ENCODE results near the gene CPA4. TPM values are rescaled to one million over a fixed set of nuclear protein-coding genes. Genes with fewer than 3 reads are reported as not detected.

CPA4 gene
- total RNA-seq, 1 donor from 2014 or later, result not detected

DNA sequence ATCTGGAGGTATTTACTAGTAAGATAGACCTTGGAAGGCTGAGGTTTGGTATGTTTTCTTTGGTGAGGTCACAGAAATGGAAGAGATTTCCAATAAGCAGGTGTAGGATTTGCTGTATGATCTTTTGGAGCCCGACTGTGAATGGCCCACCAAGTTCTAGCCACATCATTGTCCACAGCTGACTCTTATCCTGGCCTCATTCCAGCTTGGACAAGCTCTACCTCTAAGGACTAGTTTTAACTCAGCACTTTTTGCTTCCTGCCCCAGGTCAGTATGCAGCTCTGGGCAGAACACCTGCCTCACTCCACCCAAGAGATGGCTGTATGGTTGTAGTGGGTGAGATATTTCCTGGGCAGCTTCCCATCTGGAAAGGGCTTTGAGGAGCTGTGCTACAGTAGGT, 6.1 kb upstream of the CPA4 start:
- no peaks in the 10 kb centered on the region for H3K36me3 ChIP-seq
- no peaks in the 10 kb centered on the region for H3K9me3 ChIP-seq
- H3K27ac ChIP-seq, result no peak overlapping the region
- ATAC-seq (no peak), DNase-seq (no peak)
- no peak overlapping the region for H3K4me3 ChIP-seq
- TF ChIP-seq, protein P1, sequence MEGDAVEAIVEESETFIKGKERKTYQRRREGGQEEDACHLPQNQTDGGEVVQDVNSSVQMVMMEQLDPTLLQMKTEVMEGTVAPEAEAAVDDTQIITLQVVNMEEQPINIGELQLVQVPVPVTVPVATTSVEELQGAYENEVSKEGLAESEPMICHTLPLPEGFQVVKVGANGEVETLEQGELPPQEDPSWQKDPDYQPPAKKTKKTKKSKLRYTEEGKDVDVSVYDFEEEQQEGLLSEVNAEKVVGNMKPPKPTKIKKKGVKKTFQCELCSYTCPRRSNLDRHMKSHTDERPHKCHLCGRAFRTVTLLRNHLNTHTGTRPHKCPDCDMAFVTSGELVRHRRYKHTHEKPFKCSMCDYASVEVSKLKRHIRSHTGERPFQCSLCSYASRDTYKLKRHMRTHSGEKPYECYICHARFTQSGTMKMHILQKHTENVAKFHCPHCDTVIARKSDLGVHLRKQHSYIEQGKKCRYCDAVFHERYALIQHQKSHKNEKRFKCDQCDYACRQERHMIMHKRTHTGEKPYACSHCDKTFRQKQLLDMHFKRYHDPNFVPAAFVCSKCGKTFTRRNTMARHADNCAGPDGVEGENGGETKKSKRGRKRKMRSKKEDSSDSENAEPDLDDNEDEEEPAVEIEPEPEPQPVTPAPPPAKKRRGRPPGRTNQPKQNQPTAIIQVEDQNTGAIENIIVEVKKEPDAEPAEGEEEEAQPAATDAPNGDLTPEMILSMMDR (IDR thresholded peaks at IDR 0.05), result no peak
- H3K4me1 ChIP-seq, result no peaks in the 10 kb centered on the region
- H3K27me3 ChIP-seq, result no peaks in the 10 kb centered on the region
- intact Hi-C loops (cut with DNase I), result no loop called here

DNA sequence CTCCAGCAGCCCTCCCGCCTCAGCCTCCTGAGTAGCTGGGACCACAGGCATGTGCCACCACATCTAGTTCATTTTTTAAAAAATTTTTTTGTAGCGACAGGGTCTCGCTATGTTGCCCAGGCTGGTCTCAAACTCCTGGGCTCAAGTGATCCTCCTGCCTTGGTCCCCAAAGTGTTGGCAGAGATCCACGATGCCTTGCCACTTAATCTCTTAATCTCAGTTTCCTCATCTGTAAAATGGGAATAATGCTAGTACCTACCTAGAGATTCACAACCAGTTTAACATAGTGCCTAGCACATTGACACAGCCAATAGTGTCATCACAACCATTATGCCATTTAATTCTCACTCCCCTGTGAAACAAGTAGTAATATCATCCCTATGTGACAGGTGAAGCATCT, 4.8 kb upstream of the CPA4 start:
- Histone ChIP-seq H3K4me3 (no peak overlapping the region), H3K9me3 (no peaks in the 10 kb centered on the region), H3K27me3 (no peaks in the 10 kb centered on the region), H3K27ac (no peak overlapping the region), H3K36me3 (no peaks in the 10 kb centered on the region), H3K4me1 (no peaks in the 10 kb centered on the region)
- no peak for ATAC-seq
- intact Hi-C loops (cut with DNase I), result no loop called here
- TF ChIP-seq, protein P1 (IDR thresholded peaks at IDR 0.05), result no peak
- DNase-seq, result no peak

DNA sequence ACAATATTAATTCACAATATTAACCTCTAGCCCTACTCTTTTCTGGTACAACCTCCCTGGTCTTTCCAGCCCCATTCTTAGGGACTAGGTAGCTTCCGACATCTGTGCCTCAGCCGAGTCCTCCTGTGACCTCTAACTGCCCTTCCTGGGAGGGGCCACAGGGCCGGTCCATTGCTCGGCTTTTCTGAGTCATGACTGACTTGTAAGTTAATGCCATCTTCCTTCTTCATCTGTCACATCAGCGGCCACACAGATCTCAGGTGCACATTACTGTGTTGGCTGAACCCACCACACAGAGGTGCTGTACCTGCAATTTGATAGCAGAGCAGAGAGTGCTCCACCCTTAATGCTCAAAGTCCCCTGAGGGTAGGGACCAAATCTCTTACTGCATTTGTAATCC, 4.1 kb upstream of the CPA4 start:
- no peaks in the 10 kb centered on the region for H3K4me1 ChIP-seq
- no peak overlapping the region for H3K4me3 ChIP-seq
- no peaks in the 10 kb centered on the region for H3K9me3 ChIP-seq
- no peaks in the 10 kb centered on the region for H3K27me3 ChIP-seq
- intact Hi-C loops (cut with DNase I), result no loop called here
- DNase-seq (no peak), ATAC-seq (no peak)
- no peaks in the 10 kb centered on the region for H3K36me3 ChIP-seq
- TF ChIP-seq, protein P1 (IDR thresholded peaks at IDR 0.05), result no peak
- no peak overlapping the region for H3K27ac ChIP-seq

DNA sequence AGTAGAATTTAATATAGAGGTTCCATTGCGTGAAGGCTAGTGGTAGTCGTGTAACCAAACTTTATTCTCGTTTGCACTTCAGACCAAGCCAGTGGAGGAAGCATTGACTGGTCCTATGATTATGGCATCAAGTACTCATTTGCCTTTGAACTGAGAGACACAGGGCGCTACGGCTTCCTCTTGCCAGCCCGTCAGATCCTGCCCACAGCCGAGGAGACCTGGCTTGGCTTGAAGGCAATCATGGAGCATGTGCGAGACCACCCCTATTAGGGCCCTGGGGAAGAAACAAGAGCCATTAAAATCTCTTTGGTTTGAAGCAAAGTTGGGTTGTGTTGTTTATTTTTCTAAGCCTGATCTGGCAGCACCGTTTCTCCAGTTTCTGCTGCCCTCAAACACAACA, 3.5 kb upstream of the CPA4 start:
- no peaks in the 10 kb centered on the region for H3K4me1 ChIP-seq
- H3K4me3 ChIP-seq, result no peak overlapping the region
- no peaks in the 10 kb centered on the region for H3K9me3 ChIP-seq
- H3K27me3 ChIP-seq, result no peaks in the 10 kb centered on the region
- H3K27ac ChIP-seq, result no peak overlapping the region
- TF ChIP-seq, protein P1 (IDR thresholded peaks at IDR 0.05), result no peak
- H3K36me3 ChIP-seq, result no peaks in the 10 kb centered on the region
- intact Hi-C loops (cut with DNase I), result no loop called here
- ATAC-seq (no peak), DNase-seq (no peak)

DNA sequence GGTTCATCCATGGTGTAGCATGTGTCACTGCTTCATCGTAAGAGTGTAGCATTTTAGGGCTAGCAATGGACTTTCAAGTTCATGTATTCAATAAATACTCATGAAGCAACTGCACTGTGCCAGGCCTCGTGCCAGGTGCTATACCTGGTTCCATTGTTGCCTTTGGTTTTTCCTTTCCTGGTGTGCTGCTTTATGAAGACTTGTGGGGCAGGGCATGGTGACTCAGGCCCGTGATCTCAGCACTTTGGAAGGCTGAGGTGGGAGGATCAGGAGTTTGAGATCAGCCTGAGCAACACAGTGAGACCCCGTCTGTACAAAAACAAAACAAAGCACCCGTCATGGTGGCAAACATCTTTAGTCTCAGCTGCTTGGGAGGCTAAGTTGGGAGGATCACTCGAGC, 2.2 kb upstream of the CPA4 start:
- TF ChIP-seq, protein P1 (IDR thresholded peaks at IDR 0.05), result no peak
- Histone ChIP-seq H3K27ac (no peak overlapping the region), H3K9me3 (no peaks in the 10 kb centered on the region), H3K4me1 (no peaks in the 10 kb centered on the region), H3K27me3 (no peaks in the 10 kb centered on the region), H3K4me3 (no peak overlapping the region), H3K36me3 (no peaks in the 10 kb centered on the region)
- intact Hi-C loops (cut with DNase I), result no loop called here
- ATAC-seq (no peak), DNase-seq (no peak)

DNA sequence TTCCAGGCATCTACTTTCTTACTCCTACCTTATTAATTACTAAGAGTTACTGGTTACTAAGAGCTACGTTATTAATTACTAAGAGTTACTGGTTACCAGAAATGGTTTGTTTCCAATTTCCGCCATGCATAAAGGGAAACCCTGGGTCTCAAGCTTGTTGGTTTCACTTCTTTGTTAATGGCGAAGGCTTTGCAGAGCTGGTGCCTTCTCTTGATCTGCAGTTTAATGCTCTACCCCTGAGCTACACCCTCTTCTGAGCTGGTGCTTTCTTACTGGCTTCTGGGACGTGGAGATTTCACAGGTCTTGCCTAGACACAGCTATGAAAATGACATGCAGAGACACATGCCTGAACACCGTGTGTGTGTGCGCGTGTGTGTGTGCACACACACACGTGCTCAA, 560 bp downstream of the CPA4 start:
- Histone ChIP-seq H3K4me3 (no peak overlapping the region), H3K27ac (no peak overlapping the region), H3K4me1 (no peaks in the 10 kb centered on the region), H3K27me3 (no peaks in the 10 kb centered on the region), H3K9me3 (no peaks in the 10 kb centered on the region), H3K36me3 (no peaks in the 10 kb centered on the region)
- no peak for DNase-seq
- TF ChIP-seq, protein P1 (IDR thresholded peaks at IDR 0.05), result no peak
- ATAC-seq, result no peak
- intact Hi-C loops (cut with DNase I), result no loop called here
